Stimulated activated naive CD8-positive, alpha-beta T cell treated with anti-CD3 and anti-CD28 coated beads, Interleukin-15, amount 100 ng/mL, for 72 hours (primary cell): Measurements from ENCODE around the gene NR2F6.

ENCODE experiments used
- ATAC-seq: fragments of 150-1000 bp; cut with Tn5 transposase; 2 replicates; pipeline ENCODE4 v1.10.0; 2021; ENCODE audit warnings: mild to moderate bottlenecking, moderate library complexity
- DNase-seq, 2 donors: peaks; one replicate each; pipeline ENCODE4 v3.0.0; 2021 to 2022
- H3K27ac Mint-ChIP-seq, 2 donors: one replicate each; pipeline ENCODE4 v1.8.0; 2022; ENCODE audit warnings: mild to moderate bottlenecking in 2 of 2, mixed read lengths in 2 of 2, moderate library complexity in 2 of 2
- H3K27me3 Mint-ChIP-seq: one replicate; pipeline ENCODE4 v1.8.0; 2022; ENCODE audit warnings: mixed read lengths
- H3K4me1 Mint-ChIP-seq: one replicate; pipeline ENCODE4 v1.8.0; 2022; ENCODE audit warnings: mild to moderate bottlenecking, mixed read lengths
- H3K4me3 Mint-ChIP-seq, 2 donors: one replicate each; pipeline ENCODE4 v1.8.0; 2022; ENCODE audit warnings: mild to moderate bottlenecking in 2 of 2, mixed read lengths in 2 of 2, moderate library complexity in 1 of 2
- H3K9me3 Mint-ChIP-seq, 2 donors: one replicate each; pipeline ENCODE4 v1.8.0; 2022; ENCODE audit warnings: mixed read lengths in 2 of 2

Gene NR2F6

GRCh38 chr19:17249887-17250548 lies 4.3 kb upstream of the NR2F6 start:
- Mint-ChIP-seq H3K9me3 (no peaks in the 10 kb centered on the region), H3K27ac (no peak overlapping the region), H3K4me1 (peaks cover 17% of the 10 kb centered on the region), H3K4me3 (no peak overlapping the region), H3K27me3 (peaks cover 13% of the 10 kb centered on the region)
- DNase-seq (no peak), ATAC-seq (no peak)

GRCh38 chr19:17248011-17248776 lies 2.5 kb upstream of the NR2F6 start:
- peaks cover 24% of the 10 kb centered on the region for H3K4me1 Mint-ChIP-seq
- DNase-seq (no peak), ATAC-seq (no peak)
- H3K27me3 Mint-ChIP-seq = peaks cover 13% of the 10 kb centered on the region
- no peak overlapping the region for H3K27ac Mint-ChIP-seq
- H3K9me3 Mint-ChIP-seq = no peaks in the 10 kb centered on the region
- no peak overlapping the region for H3K4me3 Mint-ChIP-seq

DNA sequence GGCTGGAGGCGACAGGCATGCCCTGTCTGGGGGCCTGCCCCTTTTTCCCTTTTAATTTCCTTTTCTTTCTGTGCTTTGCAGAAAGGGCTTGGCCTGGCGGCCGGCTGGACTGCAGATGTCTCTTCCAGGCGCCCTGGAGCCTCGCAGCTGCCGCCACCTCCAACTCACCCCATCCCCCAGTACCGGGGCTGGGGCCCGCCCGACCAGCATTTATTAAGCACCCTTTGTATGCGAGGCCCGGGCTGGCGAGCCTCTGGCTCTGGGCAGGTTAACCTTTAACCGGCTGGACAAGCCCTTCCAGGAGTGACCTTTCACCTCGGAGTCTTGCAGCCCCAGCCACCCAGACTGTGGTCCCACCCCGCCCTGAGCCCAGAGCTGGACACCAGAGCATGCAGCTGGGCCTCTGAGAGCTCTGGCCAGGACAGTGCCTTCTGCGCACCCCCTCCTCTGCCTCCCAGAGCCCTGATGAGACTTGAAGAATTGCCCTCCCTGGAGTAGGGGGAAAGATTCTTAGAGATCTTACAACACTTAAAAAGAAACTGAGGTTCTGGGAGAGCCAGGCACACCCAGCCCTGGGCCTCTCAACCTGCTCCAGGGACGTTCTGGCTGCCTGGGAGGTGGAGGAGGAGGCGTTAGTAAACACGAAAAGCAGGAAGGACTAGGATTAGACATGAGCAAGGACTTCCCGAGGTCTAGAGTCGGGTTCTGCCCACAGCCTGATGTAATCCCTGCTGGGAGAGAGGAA lies 1.1 kb upstream of the NR2F6 start:
- Mint-ChIP-seq H3K4me3 (peak overlapping the region; percentile 96 to 97), H3K9me3 (no peaks in the 10 kb centered on the region), H3K27ac (peak overlapping the region; percentile 33 to 95), H3K4me1 (peaks cover 24% of the 10 kb centered on the region), H3K27me3 (peaks cover 13% of the 10 kb centered on the region)
- no peak for DNase-seq
- ATAC-seq = no peak

- Mint-ChIP-seq H3K27me3 (peaks cover 13% of the 10 kb centered on the region), H3K4me3 (peak overlapping the region; percentile 51 to 69), H3K4me1 (peaks cover 24% of the 10 kb centered on the region), H3K9me3 (no peaks in the 10 kb centered on the region), H3K27ac (no peak overlapping the region)
- no peak for DNase-seq
- peak; percentile 36 for ATAC-seq
Observed at GRCh38 chr19:17244618-17245534, 843 bp downstream of the NR2F6 start.

- Mint-ChIP-seq H3K27ac (no peak overlapping the region), H3K27me3 (peaks cover 13% of the 10 kb centered on the region)
- no peak for ATAC-seq
Observed at GRCh38 chr19:17243830-17244617, 1.7 kb downstream of the NR2F6 start.

DNA sequence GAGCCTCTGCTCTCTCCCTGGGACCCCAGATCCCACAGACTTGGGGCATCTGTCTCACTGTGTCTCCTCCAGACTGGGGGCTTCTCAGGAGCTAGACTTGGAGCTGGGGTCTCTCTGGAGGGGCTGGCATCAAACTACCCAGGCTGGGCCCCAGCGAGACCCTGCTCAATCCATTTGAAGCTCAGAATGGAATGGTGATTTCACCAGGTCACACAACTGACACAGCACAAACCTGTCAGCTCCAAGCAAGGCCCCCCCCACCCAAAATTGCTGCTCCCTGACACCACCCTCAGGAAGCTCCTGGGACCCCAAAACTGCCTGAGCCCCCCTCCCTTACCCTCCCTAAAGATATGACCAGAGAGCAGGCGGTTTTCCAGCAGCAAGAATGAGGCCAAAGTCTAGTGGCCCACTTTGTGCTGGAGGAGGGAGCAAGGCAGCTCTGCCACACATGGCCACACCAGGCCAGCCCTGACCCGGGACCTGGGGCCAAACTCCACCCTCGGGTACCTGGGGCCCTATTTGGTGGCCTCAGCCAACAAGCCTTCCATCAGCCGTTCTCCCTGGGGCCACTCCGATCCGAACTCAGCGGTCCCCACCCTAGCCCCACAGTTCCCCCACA lies 2.4 kb downstream of the NR2F6 start:
- H3K4me3 Mint-ChIP-seq = no peak overlapping the region
- no peaks in the 10 kb centered on the region for H3K9me3 Mint-ChIP-seq
- H3K27ac Mint-ChIP-seq = no peak overlapping the region
- H3K4me1 Mint-ChIP-seq = peaks cover 24% of the 10 kb centered on the region
- H3K27me3 Mint-ChIP-seq = peaks cover 13% of the 10 kb centered on the region
- ATAC-seq (no peak), DNase-seq (no peak)

More at GRCh38 chr19:17243830-17244617, 1.7 kb downstream of the NR2F6 start:
- H3K4me3 Mint-ChIP-seq = peak overlapping the region; percentile 51 to 69
- no peaks in the 10 kb centered on the region for H3K9me3 Mint-ChIP-seq
- H3K4me1 Mint-ChIP-seq = peaks cover 24% of the 10 kb centered on the region
- DNase-seq = no peak

DNA sequence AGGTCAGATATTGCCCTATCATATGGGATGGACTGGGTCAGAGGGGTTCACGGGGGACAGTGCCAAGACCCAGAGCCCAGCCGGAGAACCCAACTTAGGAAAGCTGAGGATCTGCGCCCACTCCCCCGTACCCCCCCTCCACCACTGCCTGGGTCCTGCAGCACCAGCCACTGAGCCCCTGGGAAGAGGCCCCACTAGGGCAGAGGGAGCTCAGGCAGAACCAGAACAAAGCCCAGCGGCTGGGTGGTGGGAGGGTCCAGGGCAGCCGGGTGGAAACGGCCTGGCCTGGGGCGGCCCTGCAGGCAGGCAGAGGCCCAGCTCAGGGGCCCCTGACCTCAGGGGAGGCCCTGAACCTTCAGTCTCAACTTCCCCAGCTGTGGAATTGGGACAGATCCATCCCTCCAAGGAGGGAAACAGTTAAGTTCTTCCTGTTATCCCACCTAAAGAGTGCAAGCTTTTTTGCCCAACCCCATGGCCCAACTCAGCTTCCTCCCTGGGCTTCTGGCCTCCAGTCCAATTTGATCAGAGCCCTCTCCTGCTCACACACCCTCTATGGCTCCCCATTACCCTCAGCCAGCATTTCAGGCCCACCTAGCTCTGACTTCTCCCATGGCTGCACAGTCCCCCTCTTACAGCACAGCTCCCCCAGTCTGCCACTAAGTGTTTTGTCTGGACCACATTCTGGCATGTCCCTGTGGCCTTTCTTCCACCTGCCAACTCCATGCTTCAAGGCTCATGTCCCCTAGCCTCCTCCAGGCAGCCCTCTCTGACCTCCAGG lies 3.1 kb downstream of the NR2F6 start:
- ATAC-seq = no peak
- no peaks in the 10 kb centered on the region for H3K9me3 Mint-ChIP-seq
- no peak for DNase-seq
- peaks cover 9% of the 10 kb centered on the region for H3K27me3 Mint-ChIP-seq
- no peak overlapping the region for H3K27ac Mint-ChIP-seq
- peaks cover 24% of the 10 kb centered on the region for H3K4me1 Mint-ChIP-seq
- H3K4me3 Mint-ChIP-seq = no peak overlapping the region

- H3K9me3 Mint-ChIP-seq = no peaks in the 10 kb centered on the region
- no peak overlapping the region for H3K4me3 Mint-ChIP-seq
Observed at GRCh38 chr19:17240826-17241399, 4.8 kb downstream of the NR2F6 start.

DNA sequence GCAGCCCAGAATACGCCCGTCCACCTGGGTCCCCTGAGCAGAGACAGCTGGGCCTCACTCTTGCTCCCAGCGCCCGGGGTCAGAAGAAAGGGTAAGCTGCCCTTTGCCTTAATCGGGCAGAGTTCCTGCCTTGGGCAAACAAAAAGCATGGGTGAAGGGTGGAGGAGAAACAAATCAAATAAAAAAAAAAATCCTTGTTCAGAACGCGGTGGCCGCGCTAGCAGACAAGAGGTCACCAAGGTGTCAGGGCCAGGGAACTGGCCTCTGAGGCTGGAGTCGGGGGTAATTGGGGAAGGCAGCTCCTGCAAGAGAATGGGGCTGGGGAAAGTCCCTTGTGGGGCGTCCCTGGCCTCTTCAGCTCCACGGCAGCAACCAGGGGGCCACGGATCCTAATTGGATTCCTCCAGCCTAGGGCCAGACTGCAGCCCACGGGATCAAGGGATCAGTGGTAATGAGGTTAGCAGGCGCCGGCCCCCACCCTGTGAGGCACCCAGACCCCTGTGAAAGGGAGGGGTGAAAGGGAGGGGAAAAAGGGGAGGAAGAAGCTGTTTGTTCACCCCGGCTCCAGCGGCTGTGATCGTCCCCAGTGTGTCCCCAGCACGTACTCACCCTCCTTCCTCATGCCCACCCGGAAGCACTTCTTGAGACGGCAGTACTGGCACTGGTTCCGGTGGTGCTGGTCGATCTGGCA lies 5.5 kb downstream of the NR2F6 start:
- no peak for DNase-seq
- ATAC-seq = no peak
- H3K27me3 Mint-ChIP-seq = no peaks in the 10 kb centered on the region
- H3K27ac Mint-ChIP-seq = no peak overlapping the region
- no peaks in the 10 kb centered on the region for H3K9me3 Mint-ChIP-seq
- H3K4me1 Mint-ChIP-seq = peaks cover 7% of the 10 kb centered on the region
- H3K4me3 Mint-ChIP-seq = no peak overlapping the region

More at GRCh38 chr19:17240826-17241399, 4.8 kb downstream of the NR2F6 start:
- Mint-ChIP-seq H3K4me1 (peaks cover 7% of the 10 kb centered on the region), H3K27ac (no peak overlapping the region), H3K27me3 (no peaks in the 10 kb centered on the region)
- ATAC-seq (no peak), DNase-seq (no peak)

GRCh38 chr19:17237747-17238706 lies 7.7 kb downstream of the NR2F6 start:
- Mint-ChIP-seq H3K4me1 (peaks cover 21% of the 10 kb centered on the region), H3K9me3 (no peaks in the 10 kb centered on the region), H3K27me3 (no peaks in the 10 kb centered on the region), H3K4me3 (no peak overlapping the region), H3K27ac (peak overlapping the region in 1 of 2 donors; percentile 9)
- no peak for DNase-seq
- no peak for ATAC-seq

- no peak for DNase-seq
- no peaks in the 10 kb centered on the region for H3K9me3 Mint-ChIP-seq
- H3K27ac Mint-ChIP-seq = peak overlapping the region in 1 of 2 donors; percentile 10
Observed at GRCh38 chr19:17236811-17237543, 8.7 kb downstream of the NR2F6 start.

More at GRCh38 chr19:17236811-17237543, 8.7 kb downstream of the NR2F6 start:
- H3K4me1 Mint-ChIP-seq = peaks cover 30% of the 10 kb centered on the region
- no peak for ATAC-seq
- H3K27me3 Mint-ChIP-seq = no peaks in the 10 kb centered on the region
- peak overlapping the region in 1 of 2 donors; percentile 51 for H3K4me3 Mint-ChIP-seq
